HepG2 (cell line): ENCODE measurements around the gene NOPCHAP1. TPM values are rescaled to one million over a fixed set of nuclear protein-coding genes. Genes with fewer than 3 reads are reported as not detected.

Experiments
- ATAC-seq: fragments of 200-7000 bp; cut with Tn5 transposase; 3 replicates; pipeline ENCODE4 v1.9.1; 2020; ENCODE audit warnings: mild to moderate bottlenecking, moderate library complexity
- BruUV-seq: library from RNA; stranded (reverse); fragments of 400-500 nt; replicated peaks from 2 replicates; lab custom pipeline; 2021; lab: Mats Ljungman, UMichigan
- CTCF ChIA-PET: fragments of 300-600 bp; formaldehyde crosslinking; extraction: SDS; loops from one replicate; lab custom pipeline; 2021; ENCODE audit warnings: low total read pairs, inconsistent platforms, low intra/inter-chr PET ratio; lab: Yijun Ruan, JAX
- POLR2A ChIA-PET: fragments of 350-600 bp; sonication (Branson Sonifier 250); formaldehyde crosslinking; loops from one replicate; lab custom pipeline; 2020; ENCODE audit warnings: antibody characterized with exemption, inconsistent platforms; lab: Yijun Ruan, JAX
- DNase-seq: peaks from one replicate; pipeline ENCODE4 v3.0.0-alpha.2; 2015; ENCODE audit warnings: low spot score
- FAIRE-seq: peaks from 3 replicates; lab custom pipeline; 2011; peaks lifted over from hg19 to GRCh38; lab: Jason Lieb, UNC
- H2AFZ ChIP-seq: one replicate; pipeline ENCODE4 v1.6.1; 2011; ENCODE audit warnings: low read length, inconsistent platforms
- H3K27ac ChIP-seq: fragments of 300-600 bp; 3 replicates; pipeline ENCODE4 v1.8.0; 2011; ENCODE audit warnings: mixed run types, mild to moderate bottlenecking, mixed read lengths, low read length, inconsistent platforms; ENCODE audit not compliant: insufficient read depth; ENCODE audit errors: extremely low read length
- H3K27me3 ChIP-seq, 2 experiments: fragments of 200-600 bp in 1 of 2; 2 replicates in 1 of 2; 3 replicates in 1 of 2; pipeline versions ENCODE4 v1.6.0 to v1.8.0; 2011; ENCODE audit warnings: low read length in 2 of 2, mild to moderate bottlenecking in 2 of 2, moderate library complexity in 2 of 2, inconsistent platforms in 1 of 2; ENCODE audit not compliant: insufficient read depth in 2 of 2, control insufficient read depth in 1 of 2
- H3K36me3 ChIP-seq, 2 experiments: fragments of 200-600 bp in 1 of 2; replicated peaks in 1 of 2; 2 replicates in 1 of 2; 3 replicates in 1 of 2; pipeline versions ENCODE4 v1.5.1 to v1.8.0; 2011; ENCODE audit warnings: low read length in 2 of 2, inconsistent platforms in 1 of 2; ENCODE audit not compliant: insufficient read depth in 2 of 2, control insufficient read depth in 1 of 2
- H3K4me1 ChIP-seq: 2 replicates; pipeline ENCODE4 v1.5.1; 2012; ENCODE audit warnings: low read length, inconsistent platforms; ENCODE audit not compliant: insufficient read depth
- H3K4me2 ChIP-seq: 2 replicates; pipeline ENCODE4 v1.6.0; 2011; ENCODE audit warnings: low read depth, low read length, inconsistent platforms
- H3K4me3 ChIP-seq, 3 experiments: fragments of 200-600 bp in 1 of 3; sonication (generic), shearing (Covaris generic) in 1 of 3; replicated peaks in 1 of 3; 2 replicates each; pipeline ENCODE4 v1.5.1; 2011 to 2016; ENCODE audit warnings: low read length in 3 of 3, inconsistent platforms in 2 of 3, low read depth in 2 of 3, mild to moderate bottlenecking in 2 of 3, control low read depth in 1 of 3, mixed read lengths in 1 of 3; ENCODE audit not compliant: insufficient read depth in 1 of 3
- H3K79me2 ChIP-seq: one replicate; pipeline ENCODE4 v1.6.1; 2011; ENCODE audit warnings: low read length, inconsistent platforms; ENCODE audit not compliant: insufficient read depth
- H3K9ac ChIP-seq: 2 replicates; pipeline ENCODE4 v1.6.0; 2011; ENCODE audit warnings: mild to moderate bottlenecking, low read depth, low read length, inconsistent platforms; ENCODE audit not compliant: insufficient read depth
- H3K9me3 ChIP-seq: 2 replicates; pipeline ENCODE4 v1.5.1; 2012; ENCODE audit warnings: mild to moderate bottlenecking, low read length
- H4K20me1 ChIP-seq: 2 replicates; pipeline ENCODE4 v1.6.0; 2011; ENCODE audit warnings: inconsistent platforms, mild to moderate bottlenecking, low read length, moderate library complexity; ENCODE audit not compliant: insufficient read depth
- CAMTA2 ChIP-seq: sonication (generic); formaldehyde crosslinking; IDR thresholded peaks from 2 replicates; pipeline ENCODE4 v1.4.0; 2020; ENCODE audit warnings: mild to moderate bottlenecking, missing genetic modification reagents, borderline replicate concordance
- HDAC6 ChIP-seq: fragments of 200-600 bp; sonication (generic); IDR thresholded peaks from 2 replicates; pipeline ENCODE4 v1.7.0; 2017; ENCODE audit warnings: mild to moderate bottlenecking, antibody characterized with exemption, low read length, low read depth
- MEIS1 ChIP-seq: sonication (generic); formaldehyde crosslinking; IDR thresholded peaks from 2 replicates; pipeline ENCODE4 v1.9.0; 2021; ENCODE audit warnings: mild to moderate bottlenecking, missing genetic modification reagents, moderate library complexity, borderline replicate concordance
- NFKBIZ ChIP-seq: IDR thresholded peaks from 2 replicates; pipeline ENCODE4 v1.6.1; 2018; ENCODE audit warnings: missing genetic modification reagents, missing compliant biosample characterization
- PAX8 ChIP-seq: sonication (generic); formaldehyde crosslinking; IDR thresholded peaks from 2 replicates; pipeline ENCODE4 v1.8.0; 2022; ENCODE audit warnings: mild to moderate bottlenecking, missing genetic modification reagents, borderline replicate concordance
- RAD21 ChIP-seq: fragments of 450-650 bp; formaldehyde crosslinking; IDR thresholded peaks from 2 replicates; pipeline ENCODE4 v1.5.0; 2020; ENCODE audit warnings: mild to moderate bottlenecking
- RELA ChIP-seq: sonication (generic); formaldehyde crosslinking; IDR thresholded peaks from 2 replicates; pipeline ENCODE4 v1.4.0; 2020; ENCODE audit warnings: missing genetic modification reagents
- SOX13 ChIP-seq, 3 experiments: fragments of 450-650 bp in 1 of 3; sonication (generic) in 1 of 3; formaldehyde crosslinking in 1 of 3; IDR thresholded peaks in 2 of 3; conservative IDR thresholded peaks in 1 of 3; 2 replicates each; pipeline versions ENCODE4 v1.5.0 to v1.6.1; 2016 to 2020; ENCODE audit warnings: antibody characterized with exemption in 1 of 3, mild to moderate bottlenecking in 1 of 3, missing compliant biosample characterization in 1 of 3, missing genetic modification reagents in 1 of 3, moderate library complexity in 1 of 3
- ZNF782 ChIP-seq: sonication (generic); formaldehyde crosslinking; IDR thresholded peaks from 2 replicates; pipeline ENCODE4 v1.4.0; 2020; ENCODE audit warnings: missing genetic modification reagents, mild to moderate bottlenecking, borderline replicate concordance
- WGBS: methylation state at CpG from one replicate; pipeline ENCODE4 v1.1.6; 2017; ENCODE audit warnings: low lambda C conversion rate; 5-methylcytosine and 5-hydroxymethylcytosine counted together
- in situ Hi-C: cut with HindIII; loops from 2 replicates; pipeline ENCODE4 v1.10.0; 2017; ENCODE audit warnings: low pct_unique_long_range_greater_than_20kb; ENCODE audit not compliant: extremely low pct_ligation_motif_present
- intact Hi-C: fragments of 100-400 bp; cut with micrococcal nuclease; formaldehyde crosslinking; loops from one replicate; pipeline ENCODE4 v1.10.0; 2022; ENCODE audit not compliant: unreplicated experiment
- polyA plus RNA-seq, 8 experiments: library from polyadenylated mRNA; depleted of rRNA in 3 of 8; stranded (reverse) in 7 of 8; unstranded in 1 of 8; fragments of >200 nt; fragmentation: Illumina TruSeq in 4 of 8; extraction: Trizol in 4 of 8; gene quantifications; 2 replicates each; pipeline versions ENCODE4 v1.2.1 to v1.2.3, GENCODE V29; 2011 to 2016; ENCODE audit warnings: low read depth in 4 of 8, missing spikeins in 1 of 8, mixed read lengths in 1 of 8; ENCODE audit not compliant: insufficient read depth in 1 of 8
- total RNA-seq, 5 experiments: library from RNA; depleted of rRNA; stranded (reverse); fragments of >200 nt; fragmentation: Illumina TruSeq; extraction: Trizol; gene quantifications; 2 replicates each; pipeline ENCODE4 v1.2.3, GENCODE V29; 2016; ENCODE audit warnings: low read depth in 1 of 5
- TF ChIP-seq, protein P1 (sequence below): IDR thresholded peaks from 2 replicates; pipeline ENCODE4 v1.6.1; 2012; ENCODE audit warnings: low read depth, low read length, improper control_type of control experiment
- TF ChIP-seq, protein P2 (sequence below): sonication (generic); formaldehyde crosslinking; IDR thresholded peaks from 2 replicates; pipeline ENCODE4 v1.4.0; 2020; ENCODE audit warnings: mild to moderate bottlenecking, missing genetic modification reagents
- TF ChIP-seq, protein P3 (sequence below): IDR thresholded peaks from 2 replicates; pipeline ENCODE4 v1.6.1; 2018; ENCODE audit warnings: missing genetic modification reagents, mild to moderate bottlenecking, missing compliant biosample characterization
- TF ChIP-seq, protein P4 (sequence below): sonication (generic); formaldehyde crosslinking; conservative IDR thresholded peaks from 2 replicates; pipeline ENCODE4 v1.8.1; 2023; ENCODE audit warnings: missing genetic modification reagents
- TF ChIP-seq, protein P5 (sequence below): fragments of 450-650 bp; IDR thresholded peaks from 2 replicates; pipeline ENCODE4 v1.6.1; 2017

The NOPCHAP1 gene
- total and polyA plus RNA-seq, 2 of the 13 experiments (the other 11 are each of a cell fraction or from before 2014, with no cell fraction given): 5.7 to 38.1 TPM

DNA sequence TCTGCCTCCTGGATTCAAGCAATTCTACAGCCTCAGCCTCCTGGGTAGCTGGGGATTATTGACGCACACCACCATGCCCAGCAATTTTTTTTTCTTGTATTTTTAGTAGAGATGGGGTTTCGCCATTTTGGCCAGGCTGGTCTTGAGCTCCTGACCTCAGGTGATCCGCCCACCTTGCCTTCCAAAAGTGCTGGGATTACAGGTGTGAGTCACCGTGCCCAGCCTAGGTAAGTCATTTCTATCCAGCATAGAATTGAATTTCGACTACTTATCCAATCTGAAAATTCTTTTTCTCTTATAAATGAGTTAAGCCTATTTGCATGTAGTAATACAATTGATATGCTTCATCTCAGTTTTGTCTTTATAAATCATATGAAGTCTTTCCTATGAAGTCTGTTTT is 12.9 kb upstream of the NOPCHAP1 start:
- H3K79me2 ChIP-seq: no peaks in the 10 kb centered on the region
- no peak overlapping the region for H2AFZ ChIP-seq
- H3K4me3 ChIP-seq: no peak overlapping the region
- ChIA-PET CTCF (no interaction called here), POLR2A (no interaction called here)
- no peak overlapping the region for H3K4me2 ChIP-seq
- H3K27ac ChIP-seq: no peak overlapping the region
- no TSS peak for BruUV-seq
- no peaks in the 10 kb centered on the region for H3K9me3 ChIP-seq
- H3K4me1 ChIP-seq: no peaks in the 10 kb centered on the region
- no peak for ATAC-seq
- no peak for DNase-seq
- intact Hi-C loops: no loop called here
- no peak for FAIRE-seq
- H4K20me1 ChIP-seq: no peaks in the 10 kb centered on the region
- WGBS: 38% methylated on average over 5 of the region's 5 CpGs
- no peak overlapping the region for H3K9ac ChIP-seq
- in situ Hi-C loops: no loop called here
- H3K36me3 ChIP-seq: no peaks in the 10 kb centered on the region
- H3K27me3 ChIP-seq: peaks cover 0 to 1% of the 10 kb centered on the region in 2 experiments; a peak in 1 of 5 replicates
- TF ChIP-seq RAD21 (CRISPR knock-in tag) (no peak), CAMTA2 (CRISPR knock-in tag) (no peak), RELA (CRISPR knock-in tag) (no peak), MEIS1 (CRISPR knock-in tag) (no peak), SOX13 (IDR thresholded peaks at IDR 0.05) (no peak), SOX13 (CRISPR knock-in tag; conservative IDR thresholded peaks at IDR 0.05 in 1 of 2, IDR thresholded peaks at IDR 0.05 in 1 of 2) (no peak), ZNF782 (CRISPR knock-in tag) (no peak), PAX8 (no peak), HDAC6 (no peak), NFKBIZ (CRISPR knock-in tag) (no peak)
- TF ChIP-seq, protein P1, sequence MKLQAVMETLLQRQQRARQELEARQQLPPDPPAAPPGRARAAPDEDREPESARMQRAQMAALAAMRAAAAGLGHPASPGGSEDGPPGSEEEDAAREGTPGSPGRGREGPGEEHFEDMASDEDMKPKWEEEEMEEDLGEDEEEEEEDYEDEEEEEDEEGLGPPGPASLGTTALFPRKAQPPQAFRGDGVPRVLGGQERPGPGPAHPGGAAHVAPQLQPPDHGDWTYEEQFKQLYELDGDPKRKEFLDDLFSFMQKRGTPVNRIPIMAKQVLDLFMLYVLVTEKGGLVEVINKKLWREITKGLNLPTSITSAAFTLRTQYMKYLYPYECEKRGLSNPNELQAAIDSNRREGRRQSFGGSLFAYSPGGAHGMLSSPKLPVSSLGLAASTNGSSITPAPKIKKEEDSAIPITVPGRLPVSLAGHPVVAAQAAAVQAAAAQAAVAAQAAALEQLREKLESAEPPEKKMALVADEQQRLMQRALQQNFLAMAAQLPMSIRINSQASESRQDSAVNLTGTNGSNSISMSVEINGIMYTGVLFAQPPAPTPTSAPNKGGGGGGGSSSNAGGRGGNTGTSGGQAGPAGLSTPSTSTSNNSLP: no peak
- TF ChIP-seq, protein P2, sequence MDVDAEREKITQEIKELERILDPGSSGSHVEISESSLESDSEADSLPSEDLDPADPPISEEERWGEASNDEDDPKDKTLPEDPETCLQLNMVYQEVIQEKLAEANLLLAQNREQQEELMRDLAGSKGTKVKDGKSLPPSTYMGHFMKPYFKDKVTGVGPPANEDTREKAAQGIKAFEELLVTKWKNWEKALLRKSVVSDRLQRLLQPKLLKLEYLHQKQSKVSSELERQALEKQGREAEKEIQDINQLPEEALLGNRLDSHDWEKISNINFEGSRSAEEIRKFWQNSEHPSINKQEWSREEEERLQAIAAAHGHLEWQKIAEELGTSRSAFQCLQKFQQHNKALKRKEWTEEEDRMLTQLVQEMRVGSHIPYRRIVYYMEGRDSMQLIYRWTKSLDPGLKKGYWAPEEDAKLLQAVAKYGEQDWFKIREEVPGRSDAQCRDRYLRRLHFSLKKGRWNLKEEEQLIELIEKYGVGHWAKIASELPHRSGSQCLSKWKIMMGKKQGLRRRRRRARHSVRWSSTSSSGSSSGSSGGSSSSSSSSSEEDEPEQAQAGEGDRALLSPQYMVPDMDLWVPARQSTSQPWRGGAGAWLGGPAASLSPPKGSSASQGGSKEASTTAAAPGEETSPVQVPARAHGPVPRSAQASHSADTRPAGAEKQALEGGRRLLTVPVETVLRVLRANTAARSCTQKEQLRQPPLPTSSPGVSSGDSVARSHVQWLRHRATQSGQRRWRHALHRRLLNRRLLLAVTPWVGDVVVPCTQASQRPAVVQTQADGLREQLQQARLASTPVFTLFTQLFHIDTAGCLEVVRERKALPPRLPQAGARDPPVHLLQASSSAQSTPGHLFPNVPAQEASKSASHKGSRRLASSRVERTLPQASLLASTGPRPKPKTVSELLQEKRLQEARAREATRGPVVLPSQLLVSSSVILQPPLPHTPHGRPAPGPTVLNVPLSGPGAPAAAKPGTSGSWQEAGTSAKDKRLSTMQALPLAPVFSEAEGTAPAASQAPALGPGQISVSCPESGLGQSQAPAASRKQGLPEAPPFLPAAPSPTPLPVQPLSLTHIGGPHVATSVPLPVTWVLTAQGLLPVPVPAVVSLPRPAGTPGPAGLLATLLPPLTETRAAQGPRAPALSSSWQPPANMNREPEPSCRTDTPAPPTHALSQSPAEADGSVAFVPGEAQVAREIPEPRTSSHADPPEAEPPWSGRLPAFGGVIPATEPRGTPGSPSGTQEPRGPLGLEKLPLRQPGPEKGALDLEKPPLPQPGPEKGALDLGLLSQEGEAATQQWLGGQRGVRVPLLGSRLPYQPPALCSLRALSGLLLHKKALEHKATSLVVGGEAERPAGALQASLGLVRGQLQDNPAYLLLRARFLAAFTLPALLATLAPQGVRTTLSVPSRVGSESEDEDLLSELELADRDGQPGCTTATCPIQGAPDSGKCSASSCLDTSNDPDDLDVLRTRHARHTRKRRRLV: no peak
- TF ChIP-seq, protein P3, sequence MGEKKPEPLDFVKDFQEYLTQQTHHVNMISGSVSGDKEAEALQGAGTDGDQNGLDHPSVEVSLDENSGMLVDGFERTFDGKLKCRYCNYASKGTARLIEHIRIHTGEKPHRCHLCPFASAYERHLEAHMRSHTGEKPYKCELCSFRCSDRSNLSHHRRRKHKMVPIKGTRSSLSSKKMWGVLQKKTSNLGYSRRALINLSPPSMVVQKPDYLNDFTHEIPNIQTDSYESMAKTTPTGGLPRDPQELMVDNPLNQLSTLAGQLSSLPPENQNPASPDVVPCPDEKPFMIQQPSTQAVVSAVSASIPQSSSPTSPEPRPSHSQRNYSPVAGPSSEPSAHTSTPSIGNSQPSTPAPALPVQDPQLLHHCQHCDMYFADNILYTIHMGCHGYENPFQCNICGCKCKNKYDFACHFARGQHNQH: no peak
- TF ChIP-seq, protein P4, sequence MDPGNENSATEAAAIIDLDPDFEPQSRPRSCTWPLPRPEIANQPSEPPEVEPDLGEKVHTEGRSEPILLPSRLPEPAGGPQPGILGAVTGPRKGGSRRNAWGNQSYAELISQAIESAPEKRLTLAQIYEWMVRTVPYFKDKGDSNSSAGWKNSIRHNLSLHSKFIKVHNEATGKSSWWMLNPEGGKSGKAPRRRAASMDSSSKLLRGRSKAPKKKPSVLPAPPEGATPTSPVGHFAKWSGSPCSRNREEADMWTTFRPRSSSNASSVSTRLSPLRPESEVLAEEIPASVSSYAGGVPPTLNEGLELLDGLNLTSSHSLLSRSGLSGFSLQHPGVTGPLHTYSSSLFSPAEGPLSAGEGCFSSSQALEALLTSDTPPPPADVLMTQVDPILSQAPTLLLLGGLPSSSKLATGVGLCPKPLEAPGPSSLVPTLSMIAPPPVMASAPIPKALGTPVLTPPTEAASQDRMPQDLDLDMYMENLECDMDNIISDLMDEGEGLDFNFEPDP: no peak
- TF ChIP-seq, protein P5, sequence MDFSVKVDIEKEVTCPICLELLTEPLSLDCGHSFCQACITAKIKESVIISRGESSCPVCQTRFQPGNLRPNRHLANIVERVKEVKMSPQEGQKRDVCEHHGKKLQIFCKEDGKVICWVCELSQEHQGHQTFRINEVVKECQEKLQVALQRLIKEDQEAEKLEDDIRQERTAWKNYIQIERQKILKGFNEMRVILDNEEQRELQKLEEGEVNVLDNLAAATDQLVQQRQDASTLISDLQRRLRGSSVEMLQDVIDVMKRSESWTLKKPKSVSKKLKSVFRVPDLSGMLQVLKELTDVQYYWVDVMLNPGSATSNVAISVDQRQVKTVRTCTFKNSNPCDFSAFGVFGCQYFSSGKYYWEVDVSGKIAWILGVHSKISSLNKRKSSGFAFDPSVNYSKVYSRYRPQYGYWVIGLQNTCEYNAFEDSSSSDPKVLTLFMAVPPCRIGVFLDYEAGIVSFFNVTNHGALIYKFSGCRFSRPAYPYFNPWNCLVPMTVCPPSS: no peak
